ENCODE measurements around the gene ARHGAP1. TPM values are rescaled to one million over a fixed set of nuclear protein-coding genes. Genes with fewer than 3 reads are reported as not detected.
A peak's percentile ranks its signal among the peaks of the same experiment; 100 is the strongest.

ARHGAP1 gene
- total and polyA plus RNA-seq, 2 of the 13 experiments (the other 11 are each of a cell fraction or from before 2014, with no cell fraction given): 18.6 to 30.3 TPM

- TF ChIP-seq SSRP1 (CRISPR knock-in tag; IDR thresholded peaks at IDR 0.05) (no peak), ELF1 (CRISPR knock-in tag; IDR thresholded peaks at IDR 0.05) (peak; percentile 93), RFX3 (CRISPR knock-in tag; IDR thresholded peaks at IDR 0.05) (no peak), FOXK2 (IDR thresholded peaks at IDR 0.05) (peak; percentile 74), MXD4 (CRISPR knock-in tag; IDR thresholded peaks at IDR 0.05) (peak; percentile 71; the same call in 1 of the 2 replicates), ZNF343 (CRISPR knock-in tag; IDR thresholded peaks at IDR 0.05) (peak; percentile 76), ZNF816 (CRISPR knock-in tag; IDR thresholded peaks at IDR 0.05; ENCODE audit: borderline replicate concordance) (peak; percentile 22; the same call in 1 of the 2 replicates), POGZ (CRISPR knock-in tag; IDR thresholded peaks at IDR 0.05) (peak; percentile 56; the same call in 1 of the 2 replicates), SALL2 (CRISPR knock-in tag; IDR thresholded peaks at IDR 0.05) (0 out of 2 replicates have a peak, but pooled peaks have one; percentile 18), TAF15 (IDR thresholded peaks at IDR 0.05; ENCODE audit: low read depth, low read length, poor library complexity, severe bottlenecking) (no peak), NPAS2 (CRISPR knock-in tag; IDR thresholded peaks at IDR 0.05; ENCODE audit: borderline replicate concordance) (no peak), PRDM4 (CRISPR knock-in tag; IDR thresholded peaks at IDR 0.05; ENCODE audit: borderline replicate concordance) (no peak), SUZ12 (IDR thresholded peaks at IDR 0.05; ENCODE audit: low read depth, low read length) (no peak), ARID2 (CRISPR knock-in tag; IDR thresholded peaks at IDR 0.05; ENCODE audit: borderline replicate concordance) (peak; percentile 79; the same call in 1 of the 2 replicates), ZNF274 (CRISPR knock-in tag; IDR thresholded peaks at IDR 0.05) (peak; percentile 57; the same call in 1 of the 2 replicates), ZNF670 (CRISPR knock-in tag; IDR thresholded peaks at IDR 0.05; ENCODE audit: borderline replicate concordance) (peak; percentile 51; the same call in 1 of the 2 replicates), ZNF562 (CRISPR knock-in tag; IDR thresholded peaks at IDR 0.05; ENCODE audit: borderline replicate concordance) (no peak), ZFYVE20 (CRISPR knock-in tag; IDR thresholded peaks at IDR 0.05; ENCODE audit: borderline replicate concordance, low read depth) (no peak), ZNF749 (CRISPR knock-in tag; IDR thresholded peaks at IDR 0.05; ENCODE audit: borderline replicate concordance) (peak; percentile 86), HOXA9 (CRISPR knock-in tag; IDR thresholded peaks at IDR 0.05; ENCODE audit: borderline replicate concordance) (no peak; the same call in 1 of the 2 replicates), MLLT10 (CRISPR knock-in tag; IDR thresholded peaks at IDR 0.05) (no peak), PCBP2 (optimal IDR thresholded peaks at IDR 0.05; ENCODE audit: low read depth, low read length, poor library complexity, severe bottlenecking) (no peak), ISL2 (CRISPR knock-in tag; IDR thresholded peaks at IDR 0.05) (peak; percentile 43), GABPB1 (CRISPR knock-in tag; IDR thresholded peaks at IDR 0.05) (peak; percentile 98), THAP9 (CRISPR knock-in tag; IDR thresholded peaks at IDR 0.05; ENCODE audit: borderline replicate concordance) (peak; percentile 93; the same call in 1 of the 2 replicates), CHD4 (IDR thresholded peaks at IDR 0.05; ENCODE audit: borderline replicate concordance, low read length) (no peak)
Observed at GRCh38 chr11:46700241-46701077, at the start of gene ARHGAP1, which contains the start of gene ZNF408 (continued).

All from HepG2 (cell line).